ENCODE data around the gene TMEM225B. TPM values are rescaled to one million over a fixed set of nuclear protein-coding genes. Genes with fewer than 3 reads are reported as not detected.
A peak's percentile ranks its signal among the peaks of the same experiment; 100 is the strongest.
"Not testable (repeated sequence)": the region's sequence is repeated elsewhere in the genome, so short reads cannot be mapped to it uniquely, and the experiment has no call there.

Gene TMEM225B
- polyA plus RNA-seq, 2 donors: 0.66 to 0.96 TPM

DNA sequence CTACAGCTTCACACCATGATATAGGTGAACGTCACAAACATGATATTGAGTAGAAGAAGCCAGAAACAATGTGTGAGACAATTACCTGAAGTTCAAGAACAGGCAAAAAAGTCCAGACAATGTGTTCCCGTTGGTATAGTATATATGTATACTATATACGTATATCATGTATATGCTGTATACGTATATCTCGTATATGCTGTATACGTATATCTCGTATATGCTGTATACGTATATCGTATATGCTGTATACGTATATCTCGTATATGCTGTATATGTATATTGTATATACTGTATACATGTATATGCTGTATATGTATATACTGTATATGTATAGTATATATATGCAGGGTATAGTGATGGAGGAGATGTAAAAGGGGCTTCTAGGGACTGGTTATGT is 29.4 kb downstream of the TMEM225B start:
- WGBS, 2 donors: 96% methylated on average over 11 of the region's 11 CpGs
- peaks cover under 1 to 7% of the 10 kb centered on the region in 2 donors for H3K4me1 ChIP-seq (ENCODE audit: control insufficient read depth in 2 of 2, insufficient read depth in 2 of 2, low read length in 1 of 2)
- no peak overlapping the region for H3K27ac ChIP-seq (ENCODE audit: low read depth in 2 of 2, low read length in 1 of 2)
- no peak overlapping the region for H3K4me3 ChIP-seq (ENCODE audit: low read depth in 1 of 2, low read length in 2 of 2)
- H3K36me3 ChIP-seq (ENCODE audit: control insufficient read depth in 2 of 2, insufficient read depth in 2 of 2, low read length in 1 of 2): peaks cover 27 to 60% of the 10 kb centered on the region in 2 donors
- no peaks in the 10 kb centered on the region for H3K9me3 ChIP-seq (ENCODE audit: control insufficient read depth in 2 of 2, insufficient read depth in 1 of 2, low read depth in 1 of 2, low read length in 1 of 2)
- H3K27me3 ChIP-seq (ENCODE audit: control insufficient read depth in 1 of 2, insufficient read depth in 2 of 2, low read length in 2 of 2): no peaks in the 10 kb centered on the region

DNA sequence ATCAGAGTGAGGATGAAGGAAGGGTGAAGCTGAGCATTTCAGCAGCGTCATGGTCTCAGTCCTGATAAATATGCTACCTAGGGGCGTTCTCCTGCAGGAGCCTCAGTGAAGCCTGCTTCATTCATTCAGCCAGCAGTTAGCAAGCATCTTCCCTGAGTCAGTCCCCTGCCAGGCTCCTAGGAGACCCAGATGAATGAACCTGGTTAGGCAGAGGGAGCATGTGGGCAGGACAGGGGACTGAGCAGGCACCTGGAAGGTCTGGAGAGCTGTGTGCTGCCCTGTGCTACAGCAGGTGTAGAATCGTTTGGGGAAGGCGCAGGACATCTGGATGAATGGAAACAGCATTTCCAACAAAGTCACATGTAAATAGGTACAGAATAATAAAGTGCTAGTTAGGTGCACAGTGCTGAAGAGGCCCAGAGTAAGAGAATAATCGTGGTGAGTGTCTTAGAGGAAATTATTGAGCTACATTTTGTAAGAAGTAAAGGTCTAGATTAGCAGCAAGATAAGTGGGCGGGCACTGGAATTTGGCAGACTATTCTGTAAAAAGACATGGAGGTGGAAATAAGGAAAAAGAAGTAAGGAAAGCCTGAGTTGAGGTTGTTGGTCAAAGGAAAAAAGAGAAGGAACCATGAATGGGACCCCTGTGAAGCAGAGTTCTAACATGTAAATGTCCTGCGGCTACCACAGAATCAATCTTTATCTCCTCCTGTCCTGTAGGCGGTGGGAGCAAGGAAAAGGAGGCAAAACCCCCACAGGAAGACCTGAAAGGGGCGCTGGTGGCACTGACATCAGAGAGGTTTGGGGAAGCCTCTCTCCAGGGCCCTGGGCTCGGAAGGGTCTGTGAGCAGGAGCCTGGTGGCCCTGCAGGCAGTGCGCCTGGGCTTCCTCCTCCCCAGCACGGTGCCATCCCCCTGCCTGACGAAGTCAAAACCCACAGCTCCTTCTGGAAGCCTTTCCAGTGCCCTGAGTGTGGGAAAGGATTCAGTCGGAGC is 30.7 kb downstream of the TMEM225B start:
- Histone ChIP-seq H3K27ac (ENCODE audit: low read depth in 2 of 2, low read length in 1 of 2) (no peak overlapping the region), H3K4me3 (ENCODE audit: low read depth in 1 of 2, low read length in 2 of 2) (no peak overlapping the region), H3K4me1 (ENCODE audit: control insufficient read depth in 2 of 2, insufficient read depth in 2 of 2, low read length in 1 of 2) (peaks cover 0 to 7% of the 10 kb centered on the region in 2 donors), H3K36me3 (ENCODE audit: control insufficient read depth in 2 of 2, insufficient read depth in 2 of 2, low read length in 1 of 2) (peaks cover 22 to 54% of the 10 kb centered on the region in 2 donors), H3K27me3 (ENCODE audit: control insufficient read depth in 1 of 2, insufficient read depth in 2 of 2, low read length in 2 of 2) (no peaks in the 10 kb centered on the region), H3K9me3 (ENCODE audit: control insufficient read depth in 2 of 2, insufficient read depth in 1 of 2, low read depth in 1 of 2, low read length in 1 of 2) (no peaks in the 10 kb centered on the region)
- WGBS, 2 donors: 82 to 83% methylated on average over 14 of the region's 14 CpGs

DNA sequence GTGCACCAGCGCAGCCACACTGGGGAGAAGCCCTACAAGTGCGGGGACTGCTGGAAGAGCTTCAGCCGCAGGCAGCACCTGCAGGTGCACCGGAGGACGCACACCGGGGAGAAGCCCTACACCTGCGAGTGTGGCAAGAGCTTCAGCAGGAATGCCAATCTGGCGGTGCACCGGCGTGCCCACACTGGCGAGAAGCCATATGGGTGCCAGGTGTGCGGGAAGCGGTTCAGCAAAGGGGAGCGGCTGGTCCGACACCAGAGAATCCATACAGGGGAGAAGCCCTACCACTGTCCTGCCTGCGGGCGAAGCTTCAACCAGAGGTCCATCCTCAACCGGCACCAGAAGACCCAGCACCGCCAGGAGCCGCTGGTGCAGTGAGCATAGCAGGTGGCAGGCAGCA is 31.6 kb downstream of the TMEM225B start:
- H3K27me3 ChIP-seq (ENCODE audit: control insufficient read depth in 1 of 2, insufficient read depth in 2 of 2, low read length in 2 of 2): no peaks in the 10 kb centered on the region
- H3K9me3 ChIP-seq (ENCODE audit: control insufficient read depth in 2 of 2, insufficient read depth in 1 of 2, low read depth in 1 of 2, low read length in 1 of 2): no peaks in the 10 kb centered on the region
- peaks cover 16 to 46% of the 10 kb centered on the region in 2 donors for H3K36me3 ChIP-seq (ENCODE audit: control insufficient read depth in 2 of 2, insufficient read depth in 2 of 2, low read length in 1 of 2)
- H3K27ac ChIP-seq (ENCODE audit: low read depth in 2 of 2, low read length in 1 of 2): no peak overlapping the region
- H3K4me1 ChIP-seq (ENCODE audit: control insufficient read depth in 2 of 2, insufficient read depth in 2 of 2, low read length in 1 of 2): peaks cover 0 to 3% of the 10 kb centered on the region in 2 donors
- H3K4me3 ChIP-seq (ENCODE audit: low read depth in 1 of 2, low read length in 2 of 2): no peak overlapping the region
- WGBS, 2 donors: 64 to 73% methylated on average over 20 of the region's 20 CpGs

DNA sequence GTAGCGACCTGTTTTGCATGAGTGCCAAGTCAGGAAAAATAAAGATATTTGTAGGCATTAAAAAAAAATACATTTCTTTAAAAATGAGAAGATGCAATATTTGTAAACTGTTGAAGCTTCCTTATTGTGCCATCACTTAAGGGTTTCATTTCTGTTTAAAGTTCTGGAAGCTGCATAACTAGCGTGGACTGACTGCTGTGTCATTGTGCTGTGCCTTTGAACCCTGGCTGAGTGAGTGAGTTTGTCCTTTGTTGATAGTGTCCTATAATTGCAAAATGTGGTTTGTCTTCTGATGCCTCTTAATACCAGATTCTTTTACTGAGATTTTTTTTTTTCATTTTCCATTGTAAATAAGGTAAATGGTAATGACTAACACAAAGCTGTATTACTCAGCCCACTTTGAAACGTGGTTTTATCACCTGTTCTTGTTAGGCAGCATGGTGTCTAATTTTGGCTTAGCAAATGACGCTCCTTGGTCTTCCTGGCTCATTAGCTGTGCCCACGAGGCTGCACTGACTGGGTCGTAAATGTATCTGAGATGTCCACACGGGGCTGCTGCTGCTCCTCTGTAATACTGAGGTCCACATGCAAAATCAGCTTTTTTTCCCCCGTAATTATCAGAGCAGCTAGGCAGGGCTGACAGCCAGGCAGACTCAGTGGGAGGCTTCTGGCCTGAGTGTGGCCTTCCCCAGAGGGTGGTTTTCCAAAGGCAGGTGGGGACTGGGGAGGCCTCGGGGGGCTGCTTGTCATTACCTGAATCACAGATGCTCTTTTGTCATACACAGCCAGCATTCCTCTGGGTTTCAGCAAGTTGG is 33.4 kb downstream of the TMEM225B start:
- Histone ChIP-seq H3K4me1 (ENCODE audit: control insufficient read depth in 2 of 2, insufficient read depth in 2 of 2, low read length in 1 of 2) (peaks cover 0 to 3% of the 10 kb centered on the region in 2 donors), H3K36me3 (ENCODE audit: control insufficient read depth in 2 of 2, insufficient read depth in 2 of 2, low read length in 1 of 2) (peaks cover 12 to 28% of the 10 kb centered on the region in 2 donors), H3K27me3 (ENCODE audit: control insufficient read depth in 1 of 2, insufficient read depth in 2 of 2, low read length in 2 of 2) (no peaks in the 10 kb centered on the region), H3K27ac (ENCODE audit: low read depth in 2 of 2, low read length in 1 of 2) (peak overlapping the region; percentile 5 to 81), H3K9me3 (ENCODE audit: control insufficient read depth in 2 of 2, insufficient read depth in 1 of 2, low read depth in 1 of 2, low read length in 1 of 2) (no peaks in the 10 kb centered on the region), H3K4me3 (ENCODE audit: low read depth in 1 of 2, low read length in 2 of 2) (no peak overlapping the region)
- 38 to 40% methylated on average over 9 of the region's 9 CpGs for WGBS, 2 donors

DNA sequence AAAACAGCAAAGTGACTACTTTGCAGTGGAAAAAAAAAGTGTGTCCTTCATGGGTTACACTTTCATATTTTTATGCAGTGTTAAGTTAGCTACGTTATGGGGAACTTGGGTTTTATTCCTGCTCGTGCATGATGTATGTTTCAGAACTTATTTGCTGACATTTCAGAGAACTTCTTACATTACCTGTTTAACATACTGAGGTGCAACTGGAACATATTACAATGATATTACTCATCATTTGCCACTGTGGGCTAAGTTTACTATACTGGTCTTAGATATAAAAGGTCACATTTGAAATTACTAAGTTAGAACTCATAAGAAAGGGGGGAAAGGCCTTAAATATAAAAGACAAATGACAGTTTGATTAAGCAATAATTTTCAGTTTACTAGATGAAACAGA is 39.3 kb downstream of the TMEM225B start:
- not testable (repeated sequence) for H3K4me3 ChIP-seq (ENCODE audit: low read depth in 1 of 2, low read length in 2 of 2); H3K27me3 ChIP-seq (ENCODE audit: control insufficient read depth in 1 of 2, insufficient read depth in 2 of 2, low read length in 2 of 2)

DNA sequence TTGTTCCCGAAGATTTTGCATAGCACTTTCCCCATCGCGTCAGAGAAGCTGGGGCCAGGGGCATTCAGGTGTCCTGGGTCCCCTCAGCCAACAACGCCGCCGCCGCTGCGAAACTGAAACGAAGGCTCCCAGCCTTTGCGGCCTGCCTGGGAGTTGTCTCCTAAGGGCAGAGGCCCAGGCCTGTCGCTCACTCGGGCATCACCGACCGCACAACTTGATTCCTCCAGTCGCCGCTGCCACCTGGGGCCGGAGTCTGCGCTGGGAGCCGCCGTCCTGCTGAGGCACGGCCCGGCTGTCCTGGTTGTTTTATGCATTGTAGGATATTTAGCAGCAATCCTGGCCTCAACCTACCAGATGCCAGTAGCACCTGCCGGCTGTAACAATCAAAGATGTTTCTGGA is 40.7 kb downstream of the TMEM225B start:
- 95 to 97% methylated on average over 23 of the region's 23 CpGs for WGBS, 2 donors
- H3K9me3 ChIP-seq (ENCODE audit: control insufficient read depth in 2 of 2, insufficient read depth in 1 of 2, low read depth in 1 of 2, low read length in 1 of 2): no peaks in the 10 kb centered on the region
- no peaks in the 10 kb centered on the region for H3K4me1 ChIP-seq (ENCODE audit: control insufficient read depth in 2 of 2, insufficient read depth in 2 of 2, low read length in 1 of 2)
- no peak overlapping the region for H3K27ac ChIP-seq (ENCODE audit: low read depth in 2 of 2, low read length in 1 of 2)
- no peaks in the 10 kb centered on the region for H3K36me3 ChIP-seq (ENCODE audit: control insufficient read depth in 2 of 2, insufficient read depth in 2 of 2, low read length in 1 of 2)
- no peak overlapping the region for H3K4me3 ChIP-seq (ENCODE audit: low read depth in 1 of 2, low read length in 2 of 2)
- H3K27me3 ChIP-seq (ENCODE audit: control insufficient read depth in 1 of 2, insufficient read depth in 2 of 2, low read length in 2 of 2): no peaks in the 10 kb centered on the region

More for the DNA sequence above, 39.3 kb downstream of the TMEM225B start:
- H3K4me1 ChIP-seq (ENCODE audit: control insufficient read depth in 2 of 2, insufficient read depth in 2 of 2, low read length in 1 of 2); H3K27ac ChIP-seq (ENCODE audit: low read depth in 2 of 2, low read length in 1 of 2); H3K36me3 ChIP-seq (ENCODE audit: control insufficient read depth in 2 of 2, insufficient read depth in 2 of 2, low read length in 1 of 2); H3K9me3 ChIP-seq (ENCODE audit: control insufficient read depth in 2 of 2, insufficient read depth in 1 of 2, low read depth in 1 of 2, low read length in 1 of 2): not testable (repeated sequence)
- WGBS, 2 donors: 62 to 71% methylated on average over 2 of the region's 2 CpGs

DNA sequence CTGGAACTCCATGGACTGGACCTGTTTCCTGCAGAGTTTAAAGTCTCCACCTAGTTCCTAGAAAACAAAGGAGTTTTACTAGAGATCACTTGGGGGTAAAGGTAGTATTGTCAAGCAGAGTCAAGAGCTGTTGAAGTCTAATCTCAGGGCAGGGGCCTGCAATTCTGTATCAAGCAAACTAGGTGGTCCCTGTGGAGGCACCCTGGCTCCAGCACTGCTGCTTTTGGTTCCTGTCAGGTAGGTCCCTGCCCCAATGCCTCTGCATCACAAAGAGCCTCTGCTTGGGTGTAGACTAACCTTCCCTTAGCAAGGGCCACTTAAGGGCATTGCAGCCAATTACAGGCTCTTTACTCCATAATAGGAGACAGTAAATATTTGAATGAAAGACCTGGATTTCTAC is 41.2 kb downstream of the TMEM225B start:
- no peaks in the 10 kb centered on the region for H3K27me3 ChIP-seq (ENCODE audit: control insufficient read depth in 1 of 2, insufficient read depth in 2 of 2, low read length in 2 of 2)
- no peak overlapping the region for H3K27ac ChIP-seq (ENCODE audit: low read depth in 2 of 2, low read length in 1 of 2)
- no peaks in the 10 kb centered on the region for H3K4me1 ChIP-seq (ENCODE audit: control insufficient read depth in 2 of 2, insufficient read depth in 2 of 2, low read length in 1 of 2)
- no peaks in the 10 kb centered on the region for H3K9me3 ChIP-seq (ENCODE audit: control insufficient read depth in 2 of 2, insufficient read depth in 1 of 2, low read depth in 1 of 2, low read length in 1 of 2)
- no peak overlapping the region for H3K4me3 ChIP-seq (ENCODE audit: low read depth in 1 of 2, low read length in 2 of 2)
- no peaks in the 10 kb centered on the region for H3K36me3 ChIP-seq (ENCODE audit: control insufficient read depth in 2 of 2, insufficient read depth in 2 of 2, low read length in 1 of 2)

DNA sequence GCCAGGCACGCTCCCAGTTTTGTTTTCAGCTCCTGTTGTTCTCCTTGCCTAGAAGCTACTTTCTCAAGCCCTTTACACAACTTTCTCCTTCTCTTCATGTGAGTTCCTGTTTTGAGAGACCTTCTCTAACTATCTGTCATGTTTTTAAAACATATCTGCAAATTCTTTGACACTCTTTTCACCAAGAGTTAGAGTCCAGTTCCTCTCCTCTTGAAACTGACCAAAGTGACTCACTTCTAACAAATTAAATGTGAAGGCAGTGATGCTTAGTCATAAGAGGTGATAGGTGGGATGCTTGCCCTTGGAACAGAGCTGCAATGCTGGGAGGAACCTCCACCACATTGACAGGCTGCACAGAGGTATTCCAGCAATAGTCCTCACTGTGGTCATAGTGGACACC is 44.0 kb downstream of the TMEM225B start:
- 95 to 100% methylated on average over 1 of the region's 1 CpG for WGBS, 2 donors
- no peak overlapping the region for H3K4me3 ChIP-seq (ENCODE audit: low read depth in 1 of 2, low read length in 2 of 2)
- H3K27me3 ChIP-seq (ENCODE audit: control insufficient read depth in 1 of 2, insufficient read depth in 2 of 2, low read length in 2 of 2): no peaks in the 10 kb centered on the region
- no peaks in the 10 kb centered on the region for H3K9me3 ChIP-seq (ENCODE audit: control insufficient read depth in 2 of 2, insufficient read depth in 1 of 2, low read depth in 1 of 2, low read length in 1 of 2)
- H3K4me1 ChIP-seq (ENCODE audit: control insufficient read depth in 2 of 2, insufficient read depth in 2 of 2, low read length in 1 of 2): no peaks in the 10 kb centered on the region
- no peaks in the 10 kb centered on the region for H3K36me3 ChIP-seq (ENCODE audit: control insufficient read depth in 2 of 2, insufficient read depth in 2 of 2, low read length in 1 of 2)
- no peak overlapping the region for H3K27ac ChIP-seq (ENCODE audit: low read depth in 2 of 2, low read length in 1 of 2)

DNA sequence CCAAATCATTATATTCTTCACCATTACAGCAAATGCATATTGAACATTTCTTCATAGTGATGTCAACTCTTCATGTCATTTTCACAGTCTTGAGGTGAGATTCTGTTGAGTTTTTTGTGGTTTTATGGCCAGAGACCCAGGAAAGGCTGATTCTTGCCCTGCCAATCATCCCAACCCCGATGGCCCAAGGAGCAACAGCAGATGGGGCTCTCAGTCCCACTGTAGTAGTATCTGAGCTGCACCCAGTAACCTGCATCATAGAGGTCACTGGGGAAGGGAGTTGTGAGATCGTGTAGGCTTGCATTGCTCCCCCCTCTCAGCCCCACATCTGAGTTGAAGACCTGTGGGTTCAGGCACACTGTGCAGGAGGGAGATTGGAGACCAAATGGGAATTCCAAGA is 45.4 kb downstream of the TMEM225B start:
- Histone ChIP-seq H3K27ac (ENCODE audit: low read depth in 2 of 2, low read length in 1 of 2) (no peak overlapping the region), H3K4me1 (ENCODE audit: control insufficient read depth in 2 of 2, insufficient read depth in 2 of 2, low read length in 1 of 2) (no peaks in the 10 kb centered on the region), H3K27me3 (ENCODE audit: control insufficient read depth in 1 of 2, insufficient read depth in 2 of 2, low read length in 2 of 2) (no peaks in the 10 kb centered on the region), H3K36me3 (ENCODE audit: control insufficient read depth in 2 of 2, insufficient read depth in 2 of 2, low read length in 1 of 2) (no peaks in the 10 kb centered on the region), H3K4me3 (ENCODE audit: low read depth in 1 of 2, low read length in 2 of 2) (no peak overlapping the region), H3K9me3 (ENCODE audit: control insufficient read depth in 2 of 2, insufficient read depth in 1 of 2, low read depth in 1 of 2, low read length in 1 of 2) (no peaks in the 10 kb centered on the region)
- 86 to 91% methylated on average over 2 of the region's 2 CpGs for WGBS, 2 donors
